GM12878 (cell line): ENCODE measurements around the gene DEF6. TPM values are rescaled to one million over a fixed set of nuclear protein-coding genes. Genes with fewer than 3 reads are reported as not detected.

Experiments used
- BACH1 ChIP-seq: fragments of 450-650 bp; IDR thresholded peaks from 2 replicates; pipeline ENCODE4 v1.6.1; 2017; ENCODE audit warnings: mild to moderate bottlenecking, borderline replicate concordance
- CBFB ChIP-seq: IDR thresholded peaks from 2 replicates; pipeline ENCODE4 v1.6.1; 2016; ENCODE audit warnings: antibody characterized with exemption, low read depth
- CREB1 ChIP-seq: IDR thresholded peaks from 2 replicates; pipeline ENCODE4 v1.6.1; 2012; ENCODE audit warnings: low read depth, mild to moderate bottlenecking, inconsistent platforms
- E2F4 ChIP-seq: IDR thresholded peaks from 2 replicates; pipeline ENCODE4 v1.6.1; 2012; ENCODE audit warnings: low read depth, low read length, improper control_type of control experiment
- FOXK2 ChIP-seq: fragments of 450-650 bp; IDR thresholded peaks from 2 replicates; pipeline ENCODE4 v1.6.1; 2017; ENCODE audit warnings: mild to moderate bottlenecking, moderate library complexity
- FOXM1 ChIP-seq: IDR thresholded peaks from 2 replicates; pipeline ENCODE4 v1.6.1; 2012; ENCODE audit warnings: low read depth, mild to moderate bottlenecking, inconsistent platforms, low read length, moderate library complexity
- IKZF1 ChIP-seq: fragments of 450-650 bp; conservative IDR thresholded peaks from 2 replicates; pipeline ENCODE4 v1.6.1; 2017; ENCODE audit warnings: antibody characterized with exemption, mild to moderate bottlenecking
- MYB ChIP-seq: fragments of 150-350 bp; IDR thresholded peaks from 2 replicates; pipeline ENCODE4 v1.6.1; 2014; ENCODE audit warnings: mild to moderate bottlenecking, low read depth, low read length, borderline replicate concordance
- NBN ChIP-seq: fragments of 450-650 bp; IDR thresholded peaks from 2 replicates; pipeline ENCODE4 v1.6.1; 2016
- NFYA ChIP-seq: IDR thresholded peaks from 2 replicates; pipeline ENCODE4 v1.6.1; 2011; ENCODE audit warnings: low read depth, mild to moderate bottlenecking, low read length, improper control_type of control experiment, borderline replicate concordance
- NR2C1 ChIP-seq: fragments of 450-650 bp; IDR thresholded peaks from 2 replicates; pipeline ENCODE4 v1.6.1; 2017; ENCODE audit warnings: antibody characterized with exemption, mild to moderate bottlenecking, moderate library complexity
- PAX5 ChIP-seq: IDR thresholded peaks from 2 replicates; pipeline ENCODE4 v1.6.1; 2011; ENCODE audit warnings: low read depth, low read length, borderline replicate concordance
- PAX8 ChIP-seq: fragments of 450-650 bp; IDR thresholded peaks from 2 replicates; pipeline ENCODE4 v1.6.1; 2017; ENCODE audit warnings: mild to moderate bottlenecking, moderate library complexity
- RAD21 ChIP-seq: IDR thresholded peaks from 2 replicates; pipeline ENCODE4 v1.6.1; 2011; ENCODE audit warnings: mild to moderate bottlenecking, low read depth, low read length, moderate library complexity; ENCODE audit not compliant: insufficient read depth
- RBBP5 ChIP-seq: fragments of 200-600 bp; sonication (generic); conservative IDR thresholded peaks from 2 replicates; pipeline ENCODE4 v1.6.1; 2016
- RCOR1 ChIP-seq: conservative IDR thresholded peaks from 2 replicates; pipeline ENCODE4 v1.6.1; 2012; ENCODE audit warnings: low read depth, low read length, improper control_type of control experiment
- SREBF2 ChIP-seq: IDR thresholded peaks from 2 replicates; pipeline ENCODE4 v1.6.1; 2012; ENCODE audit warnings: mild to moderate bottlenecking, low read length
- STAT1 ChIP-seq: fragments of 450-650 bp; conservative IDR thresholded peaks from 2 replicates; pipeline ENCODE4 v1.6.1; 2014; ENCODE audit warnings: antibody characterized with exemption, mild to moderate bottlenecking
- TCF7 ChIP-seq: IDR thresholded peaks from 2 replicates; pipeline ENCODE4 v1.6.1; 2014; ENCODE audit warnings: antibody characterized with exemption, borderline replicate concordance
- YY1 ChIP-seq: IDR thresholded peaks from 2 replicates; pipeline ENCODE4 v1.6.1; 2011; ENCODE audit warnings: low read depth, mild to moderate bottlenecking, low read length
- ZBED1 ChIP-seq: IDR thresholded peaks from 2 replicates; pipeline ENCODE4 v1.6.1; 2016; ENCODE audit warnings: borderline replicate concordance
- ZNF384 ChIP-seq: IDR thresholded peaks from 2 replicates; pipeline ENCODE4 v1.6.1; 2012; ENCODE audit warnings: low read depth, mild to moderate bottlenecking, low read length, improper control_type of control experiment, borderline replicate concordance
- ZNF622 ChIP-seq: fragments of 450-650 bp; IDR thresholded peaks from 2 replicates; pipeline ENCODE4 v1.6.1; 2017; ENCODE audit warnings: mild to moderate bottlenecking, inconsistent platforms
- polyA plus RNA-seq, 11 experiments: library from polyadenylated mRNA; depleted of rRNA in 4 of 11; unstranded in 6 of 11; stranded (reverse) in 5 of 11; fragments of >200 nt; fragmentation: Nextera tagmentation in 4 of 11; fragmentation: Illumina TruSeq in 1 of 11; extraction: Ambion mirVana in 4 of 11; extraction: Trizol in 1 of 11; gene quantifications; 1 replicate in 1 of 11; 2 replicates in 10 of 11; pipeline versions ENCODE4 v1.2.1 to v1.2.3, GENCODE V29; 2011 to 2016; ENCODE audit warnings: inconsistent platforms in 2 of 11, missing spikeins in 2 of 11, low read depth in 1 of 11
- total RNA-seq, 4 experiments: library from RNA; depleted of rRNA in 3 of 4; stranded (reverse); fragments of >200 nt in 3 of 4; fragmentation: Illumina TruSeq in 1 of 4; extraction: Trizol in 1 of 4; gene quantifications; 2 replicates each; pipeline versions ENCODE4 v1.2.1 to v1.2.3, GENCODE V29; 2013 to 2021
- TF ChIP-seq, protein P1 (sequence below): fragments of 450-650 bp; IDR thresholded peaks from 2 replicates; pipeline ENCODE4 v1.6.1; 2014; ENCODE audit warnings: mild to moderate bottlenecking
- TF ChIP-seq, protein P2 (sequence below): IDR thresholded peaks from 2 replicates; pipeline ENCODE4 v1.6.1; 2012; ENCODE audit warnings: improper control_type of control experiment, low read depth, low read length; ENCODE audit not compliant: insufficient replicate concordance

The DEF6 gene
- total and polyA plus RNA-seq, 10 of the 15 experiments (the other 5 are each of a cell fraction or from before 2014, with no cell fraction given): 3.3 to 69.5 (median 48.8) TPM

- TF ChIP-seq PAX8 (no peak), NBN (0 out of 2 replicates have a peak, but pooled peaks have one; percentile 35), MYB (no peak), SREBF2 (no peak), TCF7 (no peak), FOXM1 (no peak), E2F4 (no peak), IKZF1 (peak; percentile 22), NFYA (no peak), YY1 (peak; percentile 75), RBBP5 (no peak), STAT1 (no peak), RCOR1 (no peak), PAX5 (peak; percentile 19; the same call in 1 of the 2 replicates), RAD21 (no peak), ZNF384 (no peak), CREB1 (no peak), NR2C1 (no peak), BACH1 (no peak), CBFB (no peak), FOXK2 (no peak), ZBED1 (no peak), ZNF622 (no peak)
- TF ChIP-seq, protein P1, sequence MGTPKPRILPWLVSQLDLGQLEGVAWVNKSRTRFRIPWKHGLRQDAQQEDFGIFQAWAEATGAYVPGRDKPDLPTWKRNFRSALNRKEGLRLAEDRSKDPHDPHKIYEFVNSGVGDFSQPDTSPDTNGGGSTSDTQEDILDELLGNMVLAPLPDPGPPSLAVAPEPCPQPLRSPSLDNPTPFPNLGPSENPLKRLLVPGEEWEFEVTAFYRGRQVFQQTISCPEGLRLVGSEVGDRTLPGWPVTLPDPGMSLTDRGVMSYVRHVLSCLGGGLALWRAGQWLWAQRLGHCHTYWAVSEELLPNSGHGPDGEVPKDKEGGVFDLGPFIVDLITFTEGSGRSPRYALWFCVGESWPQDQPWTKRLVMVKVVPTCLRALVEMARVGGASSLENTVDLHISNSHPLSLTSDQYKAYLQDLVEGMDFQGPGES: no peak
- TF ChIP-seq, protein P2, sequence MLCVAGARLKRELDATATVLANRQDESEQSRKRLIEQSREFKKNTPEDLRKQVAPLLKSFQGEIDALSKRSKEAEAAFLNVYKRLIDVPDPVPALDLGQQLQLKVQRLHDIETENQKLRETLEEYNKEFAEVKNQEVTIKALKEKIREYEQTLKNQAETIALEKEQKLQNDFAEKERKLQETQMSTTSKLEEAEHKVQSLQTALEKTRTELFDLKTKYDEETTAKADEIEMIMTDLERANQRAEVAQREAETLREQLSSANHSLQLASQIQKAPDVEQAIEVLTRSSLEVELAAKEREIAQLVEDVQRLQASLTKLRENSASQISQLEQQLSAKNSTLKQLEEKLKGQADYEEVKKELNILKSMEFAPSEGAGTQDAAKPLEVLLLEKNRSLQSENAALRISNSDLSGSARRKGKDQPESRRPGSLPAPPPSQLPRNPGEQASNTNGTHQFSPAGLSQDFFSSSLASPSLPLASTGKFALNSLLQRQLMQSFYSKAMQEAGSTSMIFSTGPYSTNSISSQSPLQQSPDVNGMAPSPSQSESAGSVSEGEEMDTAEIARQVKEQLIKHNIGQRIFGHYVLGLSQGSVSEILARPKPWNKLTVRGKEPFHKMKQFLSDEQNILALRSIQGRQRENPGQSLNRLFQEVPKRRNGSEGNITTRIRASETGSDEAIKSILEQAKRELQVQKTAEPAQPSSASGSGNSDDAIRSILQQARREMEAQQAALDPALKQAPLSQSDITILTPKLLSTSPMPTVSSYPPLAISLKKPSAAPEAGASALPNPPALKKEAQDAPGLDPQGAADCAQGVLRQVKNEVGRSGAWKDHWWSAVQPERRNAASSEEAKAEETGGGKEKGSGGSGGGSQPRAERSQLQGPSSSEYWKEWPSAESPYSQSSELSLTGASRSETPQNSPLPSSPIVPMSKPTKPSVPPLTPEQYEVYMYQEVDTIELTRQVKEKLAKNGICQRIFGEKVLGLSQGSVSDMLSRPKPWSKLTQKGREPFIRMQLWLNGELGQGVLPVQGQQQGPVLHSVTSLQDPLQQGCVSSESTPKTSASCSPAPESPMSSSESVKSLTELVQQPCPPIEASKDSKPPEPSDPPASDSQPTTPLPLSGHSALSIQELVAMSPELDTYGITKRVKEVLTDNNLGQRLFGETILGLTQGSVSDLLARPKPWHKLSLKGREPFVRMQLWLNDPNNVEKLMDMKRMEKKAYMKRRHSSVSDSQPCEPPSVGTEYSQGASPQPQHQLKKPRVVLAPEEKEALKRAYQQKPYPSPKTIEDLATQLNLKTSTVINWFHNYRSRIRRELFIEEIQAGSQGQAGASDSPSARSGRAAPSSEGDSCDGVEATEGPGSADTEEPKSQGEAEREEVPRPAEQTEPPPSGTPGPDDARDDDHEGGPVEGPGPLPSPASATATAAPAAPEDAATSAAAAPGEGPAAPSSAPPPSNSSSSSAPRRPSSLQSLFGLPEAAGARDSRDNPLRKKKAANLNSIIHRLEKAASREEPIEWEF: no peak
Observed at GRCh38 chr6:35370124-35370741, 72.6 kb downstream of the DEF6 start (continued).
